GM12864 (cell line): ENCODE measurements around the gene COMP.

ENCODE experiments used
- DNase-seq: peaks from one replicate; pipeline ENCODE4 v3.0.0-alpha.2; 2011; ENCODE audit warnings: low read depth
- H3K4me3 ChIP-seq: 2 replicates; pipeline ENCODE4 v1.5.1; 2011; ENCODE audit warnings: mild to moderate bottlenecking, low read depth, low read length, control low read depth
- CTCF ChIP-seq: IDR thresholded peaks from 2 replicates; pipeline ENCODE4 v1.5.1; 2011; ENCODE audit warnings: low read depth, mild to moderate bottlenecking, moderate library complexity, low read length, control low read depth, inconsistent platforms; ENCODE audit errors: missing control alignments

The COMP gene

GRCh38 chr19:18745012-18745735 lies 45.9 kb downstream of the COMP start:
- no peak overlapping the region for H3K4me3 ChIP-seq
- no peak for DNase-seq
- TF ChIP-seq CTCF = no peak

GRCh38 chr19:18743784-18744418 lies 47.2 kb downstream of the COMP start:
- no peak overlapping the region for H3K4me3 ChIP-seq
- TF ChIP-seq CTCF = no peak
- no peak for DNase-seq

- TF ChIP-seq CTCF = no peak
- DNase-seq = no peak
- no peak overlapping the region for H3K4me3 ChIP-seq
Observed at GRCh38 chr19:18742838-18743783, 48.0 kb downstream of the COMP start.

GRCh38 chr19:18742324-18742723 lies 48.8 kb downstream of the COMP start:
- TF ChIP-seq CTCF = no peak
- no peak for DNase-seq
- H3K4me3 ChIP-seq = no peak overlapping the region

- no peak for DNase-seq
- H3K4me3 ChIP-seq = no peak overlapping the region
- no peak for TF ChIP-seq CTCF
Observed at GRCh38 chr19:18741124-18742121, 49.7 kb downstream of the COMP start.

- H3K4me3 ChIP-seq = no peak overlapping the region
- TF ChIP-seq CTCF = no peak
Observed at GRCh38 chr19:18738961-18739690, 52.0 kb downstream of the COMP start.

More at GRCh38 chr19:18738961-18739690, 52.0 kb downstream of the COMP start:
- DNase-seq = no peak
